Esophagus (tissue), 2 donors: ENCODE data around the gene PXN. TPM values are rescaled to one million over a fixed set of nuclear protein-coding genes. Genes with fewer than 3 reads are reported as not detected.

Source experiments
- H3K27ac ChIP-seq, 2 donors: one replicate each; pipeline ENCODE4 v1.5.1; 2013; ENCODE audit warnings: low read depth in 2 of 2, mild to moderate bottlenecking in 2 of 2, inconsistent platforms in 1 of 2, low read length in 1 of 2, moderate library complexity in 1 of 2
- H3K27me3 ChIP-seq, 2 donors: one replicate each; pipeline ENCODE4 v1.6.1; 2013; ENCODE audit warnings: low read length in 2 of 2, control low read depth in 1 of 2, mild to moderate bottlenecking in 1 of 2; ENCODE audit not compliant: insufficient read depth in 2 of 2, control insufficient read depth in 1 of 2
- H3K36me3 ChIP-seq, 2 donors: one replicate each; pipeline ENCODE4 v1.6.1; 2013; ENCODE audit warnings: low read length in 1 of 2; ENCODE audit not compliant: control insufficient read depth in 2 of 2, insufficient read depth in 2 of 2
- H3K4me1 ChIP-seq, 2 donors: one replicate each; pipeline ENCODE4 v1.6.1; 2013; ENCODE audit warnings: low read length in 1 of 2; ENCODE audit not compliant: control insufficient read depth in 2 of 2, insufficient read depth in 2 of 2
- H3K4me3 ChIP-seq, 2 donors: one replicate each; pipeline ENCODE4 v1.5.1; 2013; ENCODE audit warnings: low read length in 2 of 2, mild to moderate bottlenecking in 2 of 2, low read depth in 1 of 2, moderate library complexity in 1 of 2
- H3K9me3 ChIP-seq, 2 donors: one replicate each; pipeline ENCODE4 v1.6.1; 2013; ENCODE audit warnings: mild to moderate bottlenecking in 2 of 2, low read depth in 1 of 2, low read length in 1 of 2, moderate library complexity in 1 of 2; ENCODE audit not compliant: control insufficient read depth in 2 of 2, insufficient read depth in 1 of 2
- WGBS, 2 donors: extraction: QIAGEN DNeasy Blood & Tissue Kit; methylation state at CpG; one replicate each; pipeline ENCODE4 v1.1.7; 2013; 5-methylcytosine and 5-hydroxymethylcytosine counted together
- polyA plus RNA-seq, 2 donors: library from polyadenylated mRNA; stranded (reverse); fragments of 200-250 nt; gene quantifications; one replicate each; pipeline ENCODE4 v1.2.3, GENCODE V29; 2013
- donor health status: healthy with polysubstance abuse.
- donor health status: Bipolar disorder and iron deficiency.

PXN gene
- 10 to 100 TPM; 17.3 to 32.1 TPM for polyA plus RNA-seq

- Histone ChIP-seq H3K36me3 (no peaks in the 10 kb centered on the region), H3K4me1 (peaks cover 5 to 11% of the 10 kb centered on the region in 2 donors), H3K9me3 (no peaks in the 10 kb centered on the region), H3K27me3 (no peaks in the 10 kb centered on the region), H3K4me3 (peak within 1 kb of the TSS; percentile 82 to 88), H3K27ac (peak within 1 kb of the TSS; percentile 83 to 85)
- 1 to 2% methylated on average over 51 to 81 of the region's 81 CpGs for WGBS, 2 donors
These were observed at the start of gene PXN for GRCh38 chr12:120265473-120266179. TSS of gene PXN (minus strand) at chr12:120265730. CDS start at chr12:120265629, 101 bp downstream.

GRCh38 chr12:120314220-120314619, 48.7 kb upstream of the PXN start:
- no peaks in the 10 kb centered on the region for H3K27me3 ChIP-seq
- WGBS, 2 donors: 59 to 64% methylated on average over 5 of the region's 5 CpGs
- H3K36me3 ChIP-seq: no peaks in the 10 kb centered on the region
- H3K4me1 ChIP-seq: peaks cover 0 to 3% of the 10 kb centered on the region in 2 donors
- no peak overlapping the region for H3K4me3 ChIP-seq
- no peak overlapping the region for H3K27ac ChIP-seq
- no peaks in the 10 kb centered on the region for H3K9me3 ChIP-seq

DNA sequence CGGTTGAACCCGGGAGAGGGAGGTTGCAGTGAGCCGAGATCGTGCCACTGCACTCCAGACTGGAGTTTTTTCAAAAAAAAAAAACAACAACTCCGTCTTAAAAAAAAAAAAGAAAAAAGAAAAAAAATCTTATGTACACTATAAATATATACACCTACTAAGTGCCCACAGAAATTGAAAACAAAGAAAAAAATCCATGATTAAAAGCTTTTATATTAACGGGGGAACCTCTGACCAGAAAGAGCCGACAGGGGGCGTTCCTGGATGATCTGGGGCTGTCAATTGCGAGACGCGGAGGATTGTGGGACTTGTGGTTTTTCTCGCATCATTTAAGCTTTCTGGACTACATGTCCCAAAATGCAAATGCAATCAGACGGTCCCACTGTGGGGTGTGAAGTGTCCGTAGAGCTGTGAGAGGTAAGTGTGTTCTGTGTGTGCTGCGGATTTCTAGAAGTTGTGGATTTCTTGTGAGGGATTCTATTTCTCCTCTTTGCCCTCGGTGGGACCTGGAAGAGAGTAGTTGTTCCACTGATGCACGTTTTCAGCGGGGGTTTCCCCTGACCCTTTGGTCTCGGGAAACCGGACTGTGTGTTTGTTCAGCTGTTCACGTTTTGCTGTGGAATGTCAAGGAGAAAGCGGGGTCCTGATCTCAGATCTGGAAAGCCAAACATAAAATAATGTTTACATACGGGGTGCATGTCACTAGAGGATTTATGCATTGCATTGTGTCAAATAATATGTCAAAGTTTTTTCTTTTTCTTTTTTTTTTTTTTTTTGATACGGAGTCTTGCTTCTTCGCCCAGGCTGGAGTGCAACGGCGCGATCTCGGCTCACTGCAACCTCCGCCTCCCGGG, 36.7 kb upstream of the PXN start, which contains the start of gene SIRT4:
SIRT4 (plus strand) TSS at position 360 of the 854 bp plus-strand sequence. CDS start 1,241 bp downstream, outside the sequence.
- 6 to 10% methylated on average over 30 to 31 of the region's 31 CpGs for WGBS, 2 donors
- Histone ChIP-seq H3K27me3 (no peaks in the 10 kb centered on the region), H3K4me3 (peak within 1 kb of the TSS; percentile 49 to 77), H3K27ac (peak within 1 kb of the TSS; percentile 32 to 80), H3K9me3 (no peaks in the 10 kb centered on the region), H3K36me3 (no peaks in the 10 kb centered on the region), H3K4me1 (peaks cover 0 to 1% of the 10 kb centered on the region in 2 donors)

DNA sequence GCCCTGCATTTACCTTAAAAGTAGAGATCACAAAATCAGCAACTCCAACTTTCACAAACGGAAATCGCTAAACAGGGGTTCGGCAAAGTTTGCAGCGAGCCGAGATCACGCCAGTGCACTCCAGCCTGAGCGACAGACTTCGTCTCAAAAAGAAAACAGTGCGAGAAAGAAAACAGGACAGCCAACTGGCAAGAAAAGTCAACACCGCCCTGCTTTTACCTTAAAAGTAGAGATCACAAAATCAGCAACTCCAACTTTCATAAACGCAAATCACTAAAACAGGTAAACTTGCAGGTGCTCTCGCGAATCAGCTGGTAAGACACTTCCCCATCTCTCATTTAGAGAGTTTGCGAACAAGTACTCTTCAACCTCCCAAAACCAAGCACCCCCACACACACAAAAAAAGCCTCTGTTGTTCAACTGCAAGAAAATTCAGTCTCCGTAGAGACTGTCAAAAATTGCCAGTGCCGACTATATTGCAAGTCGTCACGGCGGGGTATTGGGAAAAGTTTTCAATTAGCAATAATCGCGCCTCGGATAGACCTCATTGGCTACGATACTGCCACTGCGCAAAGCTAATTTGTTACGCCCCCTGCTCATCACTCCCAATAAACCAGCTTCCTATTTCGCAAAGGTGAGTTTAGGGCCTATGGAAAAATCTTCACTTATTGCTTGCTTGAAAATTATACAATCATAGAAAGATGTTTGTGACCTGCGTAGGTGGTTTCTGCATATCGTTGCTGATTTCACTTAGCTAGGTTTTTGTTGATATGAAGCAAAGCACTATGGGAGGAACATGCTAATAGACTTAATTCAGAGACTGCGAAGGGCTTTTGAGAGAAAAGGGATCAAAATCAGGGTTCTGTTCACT, 27.4 kb upstream of the PXN start, which contains the start of gene RNU4-1:
RNU4-1 (minus strand) TSS at position 577 of the 871 bp plus-strand sequence.
- H3K4me3 ChIP-seq: peak within 1 kb of the TSS; percentile 43 to 44
- no peaks in the 10 kb centered on the region for H3K9me3 ChIP-seq
- peak within 1 kb of the TSS; percentile 95 to 100 for H3K27ac ChIP-seq
- 1% methylated on average over 29 of the region's 29 CpGs for WGBS, 2 donors
- no peaks in the 10 kb centered on the region for H3K4me1 ChIP-seq
- H3K27me3 ChIP-seq: no peaks in the 10 kb centered on the region
- no peaks in the 10 kb centered on the region for H3K36me3 ChIP-seq

DNA sequence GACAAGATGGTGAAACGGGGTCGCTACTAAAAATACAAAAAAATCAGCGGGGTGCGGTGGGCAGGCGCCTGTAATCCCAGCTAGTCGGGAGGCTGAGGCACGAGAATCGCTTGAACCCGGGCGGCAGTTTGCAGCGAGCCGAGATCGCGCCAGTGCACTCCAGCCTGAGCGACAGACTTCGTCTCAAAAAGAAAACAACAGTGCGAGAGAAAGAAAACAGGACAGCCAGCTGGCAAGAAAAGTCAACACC, 26.8 kb upstream of the PXN start:
- H3K27ac ChIP-seq: peak overlapping the region; percentile 95 to 100
- WGBS, 2 donors: 0% methylated on average over 17 of the region's 17 CpGs

DNA sequence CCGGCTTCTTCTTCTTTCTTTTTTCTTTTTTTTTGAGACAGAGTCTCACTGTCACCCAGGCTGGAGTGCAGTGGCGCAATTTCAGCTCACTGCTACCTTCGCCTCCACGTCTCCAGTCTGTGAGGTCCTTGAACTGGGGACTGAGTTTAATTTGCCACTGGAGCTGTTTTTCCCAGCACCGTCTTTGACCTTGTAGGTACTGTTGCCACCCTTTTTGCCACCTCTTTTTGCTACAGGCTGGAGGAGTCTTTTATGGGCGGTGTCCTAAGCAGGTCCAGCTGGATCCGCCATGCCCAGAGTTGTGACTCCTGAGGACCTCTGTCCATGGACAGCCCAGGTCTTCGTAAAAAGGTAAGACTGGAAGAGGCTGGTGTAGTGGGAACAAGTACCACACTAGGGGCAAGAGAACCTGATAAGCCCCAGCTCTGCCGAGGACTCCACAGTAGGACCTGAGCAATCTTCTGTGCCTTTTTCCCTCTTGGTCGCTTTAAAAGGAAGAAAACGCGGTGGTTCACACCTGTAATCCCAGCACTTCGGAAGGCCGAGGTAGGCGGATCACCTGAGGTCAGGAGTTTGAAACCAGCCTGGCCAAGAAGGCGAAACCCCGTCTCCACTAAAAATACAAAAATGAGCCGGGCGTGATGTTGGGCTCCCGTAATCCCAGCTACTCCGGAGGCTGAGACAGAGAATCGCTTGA, 25.2 kb upstream of the PXN start:
- peaks cover 0 to 2% of the 10 kb centered on the region in 2 donors for H3K4me1 ChIP-seq
- 20 to 26% methylated on average over 22 of the region's 22 CpGs for WGBS, 2 donors
- H3K4me3 ChIP-seq: peak overlapping the region; percentile 23 to 29

More for the DNA sequence above, 26.8 kb upstream of the PXN start:
- Histone ChIP-seq H3K4me1 (peaks cover 0 to 2% of the 10 kb centered on the region in 2 donors), H3K27me3 (no peaks in the 10 kb centered on the region), H3K9me3 (no peaks in the 10 kb centered on the region), H3K4me3 (peak overlapping the region; percentile 43 to 44), H3K36me3 (no peaks in the 10 kb centered on the region)

GRCh38 chr12:120287491-120287890, 22.0 kb upstream of the PXN start:
- H3K36me3 ChIP-seq: no peaks in the 10 kb centered on the region
- H3K27me3 ChIP-seq: no peaks in the 10 kb centered on the region
- WGBS, 2 donors: 84 to 90% methylated on average over 12 of the region's 12 CpGs
- no peaks in the 10 kb centered on the region for H3K9me3 ChIP-seq
- no peak overlapping the region for H3K27ac ChIP-seq
- no peak overlapping the region for H3K4me3 ChIP-seq
- peaks cover 0 to 2% of the 10 kb centered on the region in 2 donors for H3K4me1 ChIP-seq

More for the DNA sequence above, 25.2 kb upstream of the PXN start:
- H3K27me3 ChIP-seq: no peaks in the 10 kb centered on the region
- peak overlapping the region; percentile 85 to 95 for H3K27ac ChIP-seq
- H3K36me3 ChIP-seq: no peaks in the 10 kb centered on the region
- no peaks in the 10 kb centered on the region for H3K9me3 ChIP-seq

GRCh38 chr12:120286768-120287490, 21.4 kb upstream of the PXN start:
- H3K36me3 ChIP-seq: no peaks in the 10 kb centered on the region
- no peak overlapping the region for H3K27ac ChIP-seq
- H3K4me3 ChIP-seq: no peak overlapping the region
- 48 to 60% methylated on average over 7 of the region's 7 CpGs for WGBS, 2 donors
- H3K9me3 ChIP-seq: no peaks in the 10 kb centered on the region
- no peaks in the 10 kb centered on the region for H3K27me3 ChIP-seq
- H3K4me1 ChIP-seq: peaks cover 0 to 2% of the 10 kb centered on the region in 2 donors
